H4 (cell line): ENCODE measurements around the gene CLN5. TPM values are rescaled to one million over a fixed set of nuclear protein-coding genes. Genes with fewer than 3 reads are reported as not detected.
A peak's percentile ranks its signal among the peaks of the same experiment; 100 is the strongest.
"Not testable (repeated sequence)": the region's sequence is repeated elsewhere in the genome, so short reads cannot be mapped to it uniquely, and the experiment has no call there.

Source experiments
- DNase-seq: peaks from one replicate; pipeline ENCODE4 v3.0.0-alpha.2; 2015; ENCODE audit warnings: low spot score
- total RNA-seq: library from RNA; depleted of rRNA; stranded (reverse); fragments of >200 nt; shearing (Covaris generic); gene quantifications from 2 replicates; pipeline ENCODE4 v1.2.3, GENCODE V29; 2014

Gene CLN5
- total RNA-seq, 1 experiment from 2014 or later: 27.4 TPM

DNA sequence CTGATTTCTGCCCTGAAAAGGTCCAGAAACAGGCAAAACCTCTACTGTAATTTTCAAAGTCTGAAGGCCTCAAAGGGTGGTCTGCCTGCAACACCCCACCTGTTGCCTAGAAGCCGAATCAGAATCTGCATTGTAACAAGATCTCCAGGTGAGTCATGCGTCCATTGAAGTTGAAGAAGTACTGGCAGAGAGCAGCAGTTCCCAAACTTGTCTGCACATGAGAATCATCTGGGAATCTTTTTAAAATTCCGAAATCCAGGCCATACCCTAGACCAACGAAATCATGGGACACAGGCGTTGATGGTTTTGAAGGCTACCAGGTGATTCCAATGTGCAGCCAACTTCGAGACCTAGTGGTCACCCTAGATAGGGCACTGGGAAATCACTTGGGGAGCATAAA is 16.0 kb upstream of the CLN5 start:
- no peak for DNase-seq

DNA sequence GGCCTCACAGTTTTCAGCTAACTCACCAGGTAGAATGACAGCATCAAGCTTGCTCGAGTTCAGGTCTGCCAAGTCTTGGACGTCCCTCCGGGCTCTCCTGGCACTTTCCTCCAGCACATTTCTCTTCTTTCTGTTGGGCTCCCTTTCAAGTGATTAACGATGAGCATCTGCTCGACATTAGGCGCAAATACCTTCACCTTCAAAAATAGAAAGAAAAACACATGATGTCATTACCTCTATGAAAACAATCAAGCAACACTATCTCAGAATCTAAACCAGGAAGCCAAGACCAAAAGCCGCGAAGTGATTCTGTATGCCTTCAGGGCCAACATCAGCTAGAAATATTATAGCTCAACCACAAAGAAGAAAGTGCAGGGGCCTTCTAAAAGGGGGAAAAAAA is 15.4 kb upstream of the CLN5 start:
- DNase-seq: peak; percentile 48

DNA sequence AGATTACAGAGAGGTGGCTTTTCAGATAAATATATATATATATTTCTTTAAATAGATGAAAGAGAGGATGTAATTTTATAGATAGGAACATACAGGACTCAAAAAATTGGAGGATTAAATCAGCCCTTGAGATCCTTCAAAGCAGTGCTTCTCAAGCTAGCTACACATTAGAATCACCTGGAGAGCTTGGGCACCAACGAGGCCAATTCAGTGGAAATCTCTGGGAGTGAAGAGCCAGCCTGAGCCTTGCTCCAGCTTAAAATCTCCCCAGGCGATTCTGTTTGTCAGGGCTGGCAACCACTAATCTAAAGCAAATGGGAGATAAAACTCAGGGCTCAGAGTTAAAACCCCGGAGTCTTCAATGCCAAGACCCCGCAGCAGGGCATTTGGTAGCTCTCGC is 15.0 kb upstream of the CLN5 start:
- DNase-seq: no peak

DNA sequence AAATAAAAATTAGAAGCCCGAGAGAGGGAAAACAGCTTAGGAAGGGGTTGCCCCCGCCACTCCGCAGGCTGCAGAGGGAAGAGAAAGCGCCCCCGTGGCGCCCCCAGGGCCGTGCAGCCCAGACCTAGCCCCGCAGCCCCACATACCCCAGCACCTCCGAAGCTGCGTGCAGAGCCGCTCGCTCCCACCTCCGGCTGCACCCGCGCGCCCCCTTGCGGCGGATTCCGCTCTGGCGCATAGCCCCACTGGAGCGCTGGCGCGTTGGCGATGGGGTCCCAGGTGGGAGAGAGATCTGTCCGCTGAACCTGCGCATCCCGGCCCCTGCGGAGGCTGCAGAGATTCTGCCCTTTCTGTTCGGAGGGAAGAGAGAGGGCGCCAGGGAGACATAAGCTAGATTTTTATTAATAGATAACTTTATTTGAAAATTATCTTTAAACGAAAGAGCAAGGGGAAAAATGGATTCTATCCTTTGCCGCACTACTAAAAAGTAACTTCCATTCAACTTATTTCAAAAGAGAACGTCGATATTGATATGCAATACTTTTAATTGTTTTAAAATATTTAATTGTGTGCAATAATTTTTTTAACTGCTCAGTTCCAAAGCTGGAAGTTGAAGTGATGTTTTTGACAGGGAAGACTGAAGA is 11.7 kb upstream of the CLN5 start:
- DNase-seq: no peak

DNA sequence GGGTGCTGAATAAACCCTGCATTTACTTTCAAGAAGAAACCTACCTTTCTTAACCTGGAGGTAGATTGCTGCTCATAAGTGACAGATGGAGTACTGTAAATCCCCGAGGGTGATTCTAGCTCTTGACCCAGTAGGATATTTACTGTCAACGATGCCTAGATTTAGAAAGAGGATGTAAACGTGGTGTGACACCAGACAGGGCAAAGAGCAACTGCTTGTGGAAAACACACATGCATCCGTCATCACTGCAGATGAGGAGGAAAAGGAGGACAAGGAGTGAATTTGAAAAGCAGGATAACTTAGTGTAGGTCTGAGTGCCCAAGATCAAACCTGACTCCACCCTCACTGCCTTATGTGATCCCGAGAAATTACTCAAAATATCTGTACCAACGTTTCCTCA is 9.8 kb upstream of the CLN5 start:
- no peak for DNase-seq

DNA sequence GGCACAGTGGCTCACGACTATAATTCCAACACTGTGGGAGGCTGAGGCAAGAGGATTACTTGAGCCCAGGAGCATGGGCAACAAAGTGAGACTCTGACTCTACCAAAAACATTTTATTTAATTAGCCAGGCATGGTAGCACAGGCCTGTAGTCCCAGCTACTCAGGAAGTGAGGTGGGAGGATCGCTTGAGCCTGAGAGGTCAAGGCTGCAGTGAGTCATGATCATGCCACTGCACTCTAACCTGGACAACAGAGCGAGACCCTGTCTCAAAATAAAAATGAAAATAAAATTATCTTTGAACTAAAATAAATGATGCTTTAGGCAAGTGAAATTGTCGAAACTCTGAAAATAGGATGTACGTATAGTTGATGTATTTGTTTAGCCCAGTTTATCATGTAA is 8.2 kb upstream of the CLN5 start:
- no peak for DNase-seq

DNA sequence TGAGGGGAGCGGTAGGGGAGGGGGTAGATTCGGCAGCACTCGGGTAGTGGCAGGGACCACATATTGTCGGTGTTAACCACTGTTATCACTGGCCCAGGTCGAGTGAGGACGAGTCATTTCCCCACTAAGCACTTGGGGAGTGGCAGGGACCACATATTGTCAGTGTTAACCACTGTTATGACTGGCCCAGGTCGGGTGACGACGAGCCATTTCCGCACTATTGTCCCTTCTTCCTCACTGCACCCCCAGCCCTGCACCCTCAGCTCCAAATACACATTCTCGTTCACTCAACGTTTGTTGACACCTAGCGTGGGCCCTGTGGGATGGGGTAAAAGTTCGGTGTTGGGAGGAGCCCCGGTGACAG is 467 bp upstream of the CLN5 start:
- no peak for DNase-seq

DNA sequence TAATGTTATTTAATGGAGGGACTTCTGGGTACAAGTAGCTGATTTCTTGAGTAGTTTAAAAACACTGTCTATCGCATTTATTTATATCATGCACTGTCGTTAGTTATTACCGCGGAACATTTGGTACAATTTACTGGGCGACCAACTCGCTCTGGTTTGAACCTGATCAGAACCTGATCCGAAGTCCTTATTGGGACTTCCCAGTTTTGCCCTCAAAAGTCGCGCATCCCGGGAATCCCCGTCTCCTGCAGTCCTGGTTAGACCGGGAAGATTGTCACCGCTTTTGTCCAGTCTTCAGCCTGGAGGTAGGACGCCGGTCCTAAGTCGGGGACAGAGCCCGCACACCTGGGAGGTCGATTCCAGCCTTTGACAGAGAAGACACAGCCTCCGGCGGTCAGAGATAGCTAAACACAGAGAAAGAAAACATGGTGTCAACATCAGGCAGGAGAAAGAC is 694 bp downstream of the CLN5 start:
- DNase-seq: no peak

DNA sequence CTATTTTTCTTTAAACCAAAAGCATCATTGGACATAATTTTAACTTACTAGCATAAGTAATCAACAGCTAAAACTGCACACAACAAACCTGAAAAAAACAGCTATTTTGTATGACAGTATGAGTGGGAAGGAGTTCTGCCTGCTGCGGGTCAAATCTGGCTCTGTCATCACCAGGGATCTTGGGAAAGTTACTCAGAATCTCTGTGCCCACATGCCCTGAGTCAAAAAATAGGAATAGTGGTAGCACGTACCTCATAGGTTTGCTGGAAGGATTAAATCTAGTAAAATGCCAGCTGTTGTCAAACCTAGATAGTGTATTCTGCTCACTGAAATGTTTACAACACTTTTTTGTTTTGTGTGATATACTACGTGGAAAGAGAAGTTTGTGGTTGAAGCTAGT is 1.1 kb downstream of the CLN5 start:
- DNase-seq: no peak

DNA sequence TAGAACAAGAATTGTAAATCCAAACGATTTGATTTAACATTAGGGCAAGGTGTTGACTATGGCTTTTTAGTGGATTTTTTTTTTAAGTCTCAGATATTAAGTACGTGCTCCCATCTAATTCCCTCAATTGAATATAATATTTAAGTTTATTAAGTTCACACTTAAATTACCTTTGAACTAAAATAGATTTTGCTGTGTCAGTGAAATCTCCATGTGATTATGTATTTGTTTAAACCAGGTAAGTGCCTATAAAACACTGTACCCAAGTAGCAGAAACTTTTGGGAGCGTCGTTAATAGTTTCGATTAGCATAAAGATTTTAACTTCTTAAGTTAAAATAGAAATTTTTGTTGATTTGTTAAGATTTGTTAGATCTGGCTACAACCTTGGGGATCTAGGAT is 1.6 kb downstream of the CLN5 start:
- DNase-seq: no peak

DNA sequence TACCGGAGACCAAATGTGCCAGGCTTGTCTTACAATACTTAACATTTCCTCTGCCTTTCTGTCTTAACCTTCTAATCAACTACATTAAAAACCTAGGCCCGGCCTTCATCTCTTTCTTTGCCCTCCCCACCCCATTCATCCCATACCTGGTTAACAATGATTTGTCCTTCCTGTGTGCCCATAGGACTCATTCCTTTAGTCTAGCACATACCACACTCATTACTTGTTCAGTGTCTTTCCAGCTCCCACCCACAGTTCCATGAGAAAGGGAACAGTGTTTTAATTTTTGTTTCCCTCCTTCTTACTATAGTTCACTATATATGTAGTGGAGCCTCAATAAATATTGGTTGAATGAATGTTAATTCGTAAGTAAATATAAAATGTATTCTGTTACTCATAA is 2.4 kb downstream of the CLN5 start:
- no peak for DNase-seq

DNA sequence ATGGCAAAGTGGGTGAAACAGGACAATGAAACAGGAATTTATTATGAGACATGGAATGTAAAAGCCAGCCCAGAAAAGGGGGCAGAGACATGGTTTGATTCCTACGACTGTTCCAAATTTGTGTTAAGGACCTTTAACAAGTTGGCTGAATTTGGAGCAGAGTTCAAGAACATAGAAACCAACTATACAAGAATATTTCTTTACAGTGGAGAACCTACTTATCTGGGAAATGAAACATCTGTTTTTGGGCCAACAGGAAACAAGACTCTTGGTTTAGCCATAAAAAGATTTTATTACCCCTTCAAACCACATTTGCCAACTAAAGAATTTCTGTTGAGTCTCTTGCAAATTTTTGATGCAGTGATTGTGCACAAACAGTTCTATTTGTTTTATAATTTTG is 8.6 kb downstream of the CLN5 start:
- DNase-seq: no peak

DNA sequence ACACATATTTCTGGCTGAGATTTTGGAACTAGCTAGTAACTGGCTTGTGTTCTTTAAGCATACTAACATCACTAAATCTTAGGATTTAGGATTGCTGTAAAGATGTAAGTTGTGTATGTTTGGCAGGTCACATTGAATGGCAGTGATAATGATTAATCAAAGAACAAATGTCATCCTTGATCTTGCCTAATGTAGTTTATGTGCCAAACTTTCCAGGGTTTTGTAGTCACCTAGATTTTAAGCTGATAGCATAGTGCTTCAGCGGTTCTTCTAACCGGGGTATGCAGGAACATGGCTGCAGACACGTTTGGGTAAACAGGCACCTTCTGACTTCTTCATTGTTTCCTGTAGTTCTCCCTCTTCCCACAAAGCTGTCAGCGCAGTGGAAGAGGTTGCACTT is 9.7 kb downstream of the CLN5 start:
- no peak for DNase-seq

DNA sequence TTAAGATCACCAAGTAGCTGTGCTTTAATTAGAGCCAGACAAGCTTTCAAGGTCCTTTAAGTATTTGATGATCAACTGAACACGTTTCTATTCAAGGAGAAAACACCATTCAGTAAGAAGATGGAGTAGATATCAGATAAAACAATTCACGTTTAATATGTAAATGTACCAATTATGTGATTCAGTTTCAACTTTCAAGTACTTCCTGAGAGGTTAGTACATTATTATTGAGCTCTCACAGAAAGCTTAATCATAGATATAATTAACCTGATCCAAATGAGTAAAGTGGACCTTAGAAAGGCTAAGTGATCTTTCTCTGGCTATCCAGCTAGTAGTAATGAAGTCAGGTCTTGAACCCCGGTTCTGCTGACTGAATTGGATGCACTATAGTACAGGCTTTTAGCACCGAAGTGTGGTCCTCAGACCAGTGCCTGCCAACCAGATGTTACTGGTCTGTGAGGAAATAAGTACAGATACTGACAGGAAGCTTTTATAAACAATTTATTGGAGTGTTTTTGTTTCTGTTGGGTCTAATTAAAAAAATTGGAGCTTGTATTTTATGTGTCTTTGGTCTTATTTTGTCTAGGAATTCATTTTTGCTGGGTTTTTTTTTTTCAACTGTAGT is 10.2 kb downstream of the CLN5 start:
- DNase-seq: no peak

DNA sequence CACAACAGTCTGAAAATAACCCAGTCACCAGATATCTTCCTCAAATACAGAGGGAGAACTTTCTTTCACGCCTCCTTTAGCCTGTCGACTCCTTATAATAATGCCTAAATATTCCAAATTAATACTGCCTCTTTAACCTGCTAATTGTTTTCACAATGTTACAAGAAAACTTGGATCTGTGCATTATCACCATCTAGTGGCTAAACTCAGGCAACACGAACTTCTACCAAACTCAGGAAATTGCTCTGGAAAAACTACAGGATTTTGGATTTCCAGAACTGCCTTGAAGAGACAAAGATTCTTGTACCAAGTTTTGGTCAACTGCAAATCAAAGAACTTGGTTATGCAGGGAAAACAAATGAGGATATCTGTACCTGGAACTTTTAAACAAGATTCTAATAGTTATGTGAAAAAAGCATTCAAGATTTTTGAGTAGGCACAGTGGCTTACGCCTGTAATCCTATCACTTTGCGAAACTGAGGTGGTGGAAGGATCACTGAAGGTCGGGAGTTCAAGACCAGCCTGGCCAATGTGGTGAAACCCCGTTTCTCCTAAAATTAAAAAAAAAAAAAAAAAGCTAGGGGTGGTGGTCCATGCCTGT is 10.8 kb downstream of the CLN5 start:
- DNase-seq: peak; percentile 12

DNA sequence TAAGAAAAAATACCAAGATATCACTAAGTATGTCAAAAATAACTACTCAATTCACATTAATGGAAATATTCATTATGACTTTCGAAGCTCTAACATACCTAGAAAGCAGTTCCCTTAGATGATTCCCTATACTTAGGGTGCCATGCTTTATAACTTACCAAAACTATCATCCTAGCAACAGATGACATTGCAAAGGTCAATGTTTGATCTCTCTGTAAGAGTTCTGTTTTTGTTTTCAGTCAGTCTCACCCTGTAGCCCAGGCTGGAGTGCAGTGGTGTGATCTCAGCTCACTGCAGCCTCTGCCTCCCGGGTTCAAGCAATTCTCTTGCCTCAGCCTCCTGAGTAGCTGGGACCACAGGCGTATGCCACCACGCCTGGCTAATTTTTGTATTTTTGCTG is 16.5 kb downstream of the CLN5 start:
- not testable (repeated sequence) for DNase-seq

DNA sequence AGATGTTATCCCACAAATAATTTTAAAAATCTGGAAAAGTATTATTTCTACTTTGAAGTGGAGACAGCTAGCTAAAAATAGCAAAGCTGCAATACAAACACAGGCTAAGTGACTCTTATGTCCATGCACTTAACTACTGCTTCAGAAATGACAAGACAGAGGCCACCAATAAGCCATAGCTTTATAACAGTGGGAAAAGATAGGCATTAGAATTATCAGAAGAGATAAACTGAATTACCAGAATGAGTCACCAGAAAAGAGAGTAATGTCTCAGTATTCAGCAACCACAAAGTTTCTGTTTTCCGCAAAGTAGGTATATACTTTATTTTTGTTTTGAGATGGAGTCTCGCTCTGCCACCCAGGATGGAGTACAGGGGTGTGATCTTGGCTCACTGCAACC is 17.1 kb downstream of the CLN5 start:
- DNase-seq: no peak

DNA sequence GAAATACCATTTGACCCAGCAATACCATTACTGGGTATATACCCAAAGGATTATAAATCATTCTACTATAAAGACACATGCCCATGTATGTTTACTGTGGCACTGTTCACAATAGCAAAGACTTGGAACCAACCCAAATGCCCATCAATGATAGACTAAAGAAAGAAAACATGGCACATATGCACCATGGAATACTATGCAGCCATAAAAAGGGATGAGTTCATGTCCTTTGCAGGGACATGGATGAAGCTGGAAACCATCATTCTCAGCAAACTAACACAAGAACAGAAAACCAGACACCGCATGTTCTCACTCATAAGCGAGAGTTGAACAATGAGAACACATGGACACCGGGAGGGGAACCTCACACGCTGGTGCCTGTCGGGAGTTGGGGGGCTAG is 17.8 kb downstream of the CLN5 start:
- DNase-seq: not testable (repeated sequence)

DNA sequence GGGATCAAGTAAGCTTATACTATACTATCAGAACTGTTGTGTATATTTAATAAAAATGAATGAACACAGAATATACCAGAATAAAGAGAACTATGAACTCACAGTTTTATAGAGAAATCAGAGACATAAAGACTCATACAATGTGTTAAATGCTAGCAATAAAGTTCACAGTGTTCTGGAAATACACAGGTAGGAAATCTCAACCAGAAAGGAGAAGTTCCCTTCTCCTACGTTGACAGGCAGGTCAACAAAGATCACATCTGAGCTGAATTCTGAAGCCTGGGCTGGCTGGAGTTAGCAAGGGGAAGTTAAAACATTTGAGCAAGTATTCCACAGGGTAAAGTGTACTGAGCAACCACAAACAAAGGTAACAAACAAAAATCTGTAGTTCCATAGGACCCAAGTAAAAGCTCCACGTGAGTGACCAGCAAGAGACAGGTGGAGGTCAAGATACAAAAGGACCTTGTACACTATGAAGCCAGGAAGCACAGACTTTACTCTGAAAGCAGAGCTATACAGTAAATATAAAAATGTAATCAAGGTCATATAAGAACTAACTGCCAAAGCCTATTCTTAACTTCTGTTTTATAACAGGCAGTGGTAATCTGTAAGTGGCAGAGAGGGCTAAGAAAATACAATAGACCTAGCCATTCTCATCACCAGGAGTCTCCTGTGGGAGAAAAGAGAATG is 22.1 kb downstream of the CLN5 start:
- no peak for DNase-seq

DNA sequence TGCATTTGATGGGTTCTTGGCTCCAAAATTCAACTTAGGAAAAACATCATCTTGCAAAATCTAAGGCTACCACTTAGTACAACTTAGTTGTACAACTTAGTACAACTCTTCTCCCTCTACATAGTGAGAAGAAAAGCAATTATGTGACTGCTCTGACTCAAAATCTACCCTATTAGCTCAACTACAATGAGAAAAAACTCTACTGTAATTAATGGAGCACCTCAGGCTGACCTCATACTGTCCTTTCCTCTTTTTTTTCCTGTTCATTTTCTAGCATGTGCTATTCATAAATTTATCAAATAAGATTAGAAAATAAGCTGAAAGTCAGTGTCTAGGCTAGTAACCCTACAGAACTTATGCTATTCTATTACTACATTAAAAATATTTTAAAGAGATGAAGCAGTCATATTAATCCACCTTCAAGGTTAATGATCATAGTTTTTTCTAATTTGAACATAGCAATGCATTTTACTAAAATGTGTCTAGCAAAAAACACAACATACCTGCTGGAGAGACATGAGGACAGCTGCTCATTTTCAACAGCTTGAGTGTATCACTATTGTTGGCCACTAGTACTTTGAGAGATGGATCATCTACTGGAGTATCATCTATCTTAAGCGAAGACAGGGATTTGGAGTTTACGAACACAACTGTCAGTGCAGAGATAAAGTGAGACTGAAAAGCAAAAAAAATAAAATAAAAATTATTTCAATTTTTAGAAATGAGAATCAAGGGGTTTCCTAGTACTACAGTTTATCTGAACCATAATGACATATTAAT is 23.2 kb downstream of the CLN5 start:
- no peak for DNase-seq

DNA sequence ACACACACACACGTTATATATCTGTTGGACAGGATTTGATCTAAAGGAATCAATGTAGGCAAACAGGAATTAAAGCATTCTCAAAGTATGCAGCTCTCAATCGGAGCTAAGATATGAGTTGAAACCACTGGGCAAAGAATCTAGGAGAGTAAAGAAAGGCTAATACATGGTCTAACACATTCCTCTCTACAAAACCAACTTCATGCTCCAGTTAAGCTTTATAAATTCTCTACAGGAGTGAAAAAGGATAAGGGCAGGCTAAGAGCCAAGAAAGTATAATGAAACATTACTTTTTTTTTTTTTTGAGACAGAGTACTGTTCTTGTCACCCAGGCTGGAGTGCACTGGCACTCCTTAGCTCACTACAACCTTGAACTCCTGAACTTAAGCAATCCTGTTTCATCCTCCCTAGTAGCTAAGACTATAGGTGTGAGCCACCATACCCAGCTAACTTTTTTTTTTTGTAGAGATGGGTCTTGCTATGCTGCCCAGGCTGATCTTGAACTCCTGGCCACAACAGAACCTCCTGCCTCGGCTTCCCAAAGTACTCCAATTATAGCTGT is 24.5 kb downstream of the CLN5 start:
- DNase-seq: no peak
